Panc1 (cell line): ENCODE measurements around the gene SCRG1.

ENCODE experiments used
- REST ChIP-seq, 2 experiments: IDR thresholded peaks; 2 replicates each; pipeline ENCODE4 v1.6.1; 2011 to 2012; ENCODE audit warnings: low read depth in 2 of 2, control low read depth in 1 of 2, low read length in 1 of 2, mild to moderate bottlenecking in 1 of 2, moderate library complexity in 1 of 2; ENCODE audit not compliant: insufficient read depth in 1 of 2
- SIN3A ChIP-seq: IDR thresholded peaks from 2 replicates; pipeline ENCODE4 v1.6.1; 2012; ENCODE audit warnings: low read depth, mild to moderate bottlenecking, low read length, moderate library complexity, borderline replicate concordance; ENCODE audit not compliant: insufficient read depth
- TCF7L2 ChIP-seq: IDR thresholded peaks from 2 replicates; pipeline ENCODE4 v1.6.1; 2011; ENCODE audit warnings: mild to moderate bottlenecking, low read depth, low read length, inconsistent platforms
- TF ChIP-seq, protein P1 (sequence below): fragments of 450-650 bp; IDR thresholded peaks from 2 replicates; pipeline ENCODE4 v1.5.1; 2017; ENCODE audit warnings: mild to moderate bottlenecking

DNA sequence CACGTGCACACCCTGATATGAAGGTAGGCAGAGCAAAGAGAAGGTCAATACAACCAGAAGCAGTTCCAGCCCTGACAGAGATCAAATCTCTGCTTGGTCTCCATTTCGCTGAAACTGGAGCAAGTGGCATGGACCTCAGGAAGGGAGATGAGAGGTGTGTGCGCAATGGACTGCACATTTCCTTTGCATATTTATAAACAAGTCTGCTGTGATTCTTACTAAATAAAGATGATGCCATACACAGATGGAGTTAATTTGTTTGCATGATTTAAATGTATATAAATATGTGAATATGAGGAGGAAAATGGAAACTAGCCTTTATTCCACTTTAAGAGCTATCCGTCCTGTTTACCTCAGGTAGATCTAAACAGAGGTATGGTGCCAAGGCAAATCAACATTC is 2.1 kb upstream of the SCRG1 start:
- TF ChIP-seq, protein P1, sequence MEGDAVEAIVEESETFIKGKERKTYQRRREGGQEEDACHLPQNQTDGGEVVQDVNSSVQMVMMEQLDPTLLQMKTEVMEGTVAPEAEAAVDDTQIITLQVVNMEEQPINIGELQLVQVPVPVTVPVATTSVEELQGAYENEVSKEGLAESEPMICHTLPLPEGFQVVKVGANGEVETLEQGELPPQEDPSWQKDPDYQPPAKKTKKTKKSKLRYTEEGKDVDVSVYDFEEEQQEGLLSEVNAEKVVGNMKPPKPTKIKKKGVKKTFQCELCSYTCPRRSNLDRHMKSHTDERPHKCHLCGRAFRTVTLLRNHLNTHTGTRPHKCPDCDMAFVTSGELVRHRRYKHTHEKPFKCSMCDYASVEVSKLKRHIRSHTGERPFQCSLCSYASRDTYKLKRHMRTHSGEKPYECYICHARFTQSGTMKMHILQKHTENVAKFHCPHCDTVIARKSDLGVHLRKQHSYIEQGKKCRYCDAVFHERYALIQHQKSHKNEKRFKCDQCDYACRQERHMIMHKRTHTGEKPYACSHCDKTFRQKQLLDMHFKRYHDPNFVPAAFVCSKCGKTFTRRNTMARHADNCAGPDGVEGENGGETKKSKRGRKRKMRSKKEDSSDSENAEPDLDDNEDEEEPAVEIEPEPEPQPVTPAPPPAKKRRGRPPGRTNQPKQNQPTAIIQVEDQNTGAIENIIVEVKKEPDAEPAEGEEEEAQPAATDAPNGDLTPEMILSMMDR: no peak
- TF ChIP-seq SIN3A (no peak), REST (IDR thresholded peaks at IDR 0.05; ENCODE audit: insufficient read depth in 1 of 2, low read depth in 2 of 2, low read length in 1 of 2) (no peak), TCF7L2 (no peak)
